ENCODE measurements around the gene GNAO1. TPM values are rescaled to one million over a fixed set of nuclear protein-coding genes. Genes with fewer than 3 reads are reported as not detected.

Gene GNAO1
- total and polyA plus RNA-seq, 2 experiments from 2014 or later: 2.7 to 2.8 TPM

- no peak for DNase-seq (ENCODE audit: low read depth in 1 of 2, low spot score in 1 of 2)
- H3K36me3 ChIP-seq: no peaks in the 10 kb centered on the region
- H3K4me3 ChIP-seq: no peak overlapping the region
- no peaks in the 10 kb centered on the region for H3K27me3 ChIP-seq
- peaks cover 17% of the 10 kb centered on the region for H3K4me1 ChIP-seq (ENCODE audit: low read depth)
- no peak overlapping the region for H3K27ac ChIP-seq
- H3K9me3 ChIP-seq (ENCODE audit: low read depth): no peaks in the 10 kb centered on the region
- TF ChIP-seq CTCF (IDR thresholded peaks at IDR 0.05; ENCODE audit: low read depth, low read length): no peak
These were observed 162.7 kb downstream of the GNAO1 start for GRCh38 chr16:56354016-56354415.

- Histone ChIP-seq H3K9me3 (ENCODE audit: low read depth) (no peaks in the 10 kb centered on the region), H3K4me3 (no peak overlapping the region), H3K4me1 (ENCODE audit: low read depth) (peaks cover 17% of the 10 kb centered on the region), H3K27me3 (no peaks in the 10 kb centered on the region), H3K27ac (no peak overlapping the region), H3K36me3 (no peaks in the 10 kb centered on the region)
- no peak for TF ChIP-seq CTCF (IDR thresholded peaks at IDR 0.05; ENCODE audit: low read depth, low read length)
- no peak for DNase-seq (ENCODE audit: low read depth in 1 of 2, low spot score in 1 of 2)
These were observed 163.5 kb downstream of the GNAO1 start for GRCh38 chr16:56354746-56355145.

GRCh38 chr16:56355221-56355620, 163.9 kb downstream of the GNAO1 start:
- no peak for TF ChIP-seq CTCF (IDR thresholded peaks at IDR 0.05; ENCODE audit: low read depth, low read length)
- no peaks in the 10 kb centered on the region for H3K36me3 ChIP-seq
- H3K4me3 ChIP-seq: no peak overlapping the region
- peaks cover 17% of the 10 kb centered on the region for H3K4me1 ChIP-seq (ENCODE audit: low read depth)
- no peak overlapping the region for H3K27ac ChIP-seq
- H3K9me3 ChIP-seq (ENCODE audit: low read depth): no peaks in the 10 kb centered on the region
- DNase-seq (ENCODE audit: low read depth in 1 of 2, low spot score in 1 of 2): no peak
- H3K27me3 ChIP-seq: no peaks in the 10 kb centered on the region

- Histone ChIP-seq H3K9me3 (ENCODE audit: low read depth) (no peaks in the 10 kb centered on the region), H3K4me1 (ENCODE audit: low read depth) (peaks cover 17% of the 10 kb centered on the region), H3K4me3 (no peak overlapping the region), H3K36me3 (no peaks in the 10 kb centered on the region), H3K27ac (no peak overlapping the region), H3K27me3 (no peaks in the 10 kb centered on the region)
- peak in 1 of 2 donors; percentile 9 for DNase-seq (ENCODE audit: low read depth in 1 of 2, low spot score in 1 of 2)
- no peak for TF ChIP-seq CTCF (IDR thresholded peaks at IDR 0.05; ENCODE audit: low read depth, low read length)
These were observed 164.5 kb downstream of the GNAO1 start for GRCh38 chr16:56355786-56356275.

GRCh38 chr16:56356276-56357240, 165.3 kb downstream of the GNAO1 start:
- H3K27ac ChIP-seq: no peak overlapping the region
- TF ChIP-seq CTCF (IDR thresholded peaks at IDR 0.05; ENCODE audit: low read depth, low read length): peak; percentile 95
- no peaks in the 10 kb centered on the region for H3K27me3 ChIP-seq
- H3K4me3 ChIP-seq: no peak overlapping the region
- no peaks in the 10 kb centered on the region for H3K9me3 ChIP-seq (ENCODE audit: low read depth)
- peak; percentile 90 to 94 for DNase-seq (ENCODE audit: low read depth in 1 of 2, low spot score in 1 of 2)
- peaks cover 17% of the 10 kb centered on the region for H3K4me1 ChIP-seq (ENCODE audit: low read depth)
- H3K36me3 ChIP-seq: no peaks in the 10 kb centered on the region

All from cardiac muscle cell (in vitro differentiated cells and primary cell).